NCI-H128 (cell line): Measurements from ENCODE around the gene GLI1.
"Not testable (repeated sequence)": the region's sequence is repeated elsewhere in the genome, so short reads cannot be mapped to it uniquely, and the experiment has no call there.

Experiments used
- DNase-seq: peaks from one replicate; lab custom pipeline; 2025; ENCODE audit not compliant: unreplicated experiment; lab: John Stamatoyannopoulos, UW

GLI1 gene

DNA sequence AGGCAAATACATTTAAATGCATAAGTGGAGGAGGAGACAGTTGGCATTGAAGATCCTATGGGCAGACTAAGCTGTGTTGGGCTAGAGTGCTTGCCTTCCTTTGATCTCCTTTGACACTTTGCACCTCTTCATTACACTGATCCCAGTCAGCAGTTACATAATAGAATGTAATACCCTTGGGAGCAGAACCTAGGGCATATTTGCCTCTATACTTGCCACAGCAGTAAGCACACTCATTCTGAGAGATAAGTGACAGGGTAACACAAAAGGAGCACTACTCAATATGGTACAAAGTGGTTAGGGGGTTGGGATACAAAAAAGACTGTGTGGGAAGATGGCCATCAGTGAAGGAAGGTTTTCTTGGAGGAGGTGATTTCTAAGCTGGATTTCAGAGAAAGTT, 37.2 kb downstream of the GLI1 start:
- DNase-seq, result no peak

- DNase-seq, result no peak
Observed at GRCh38 chr12:57497223-57498131, 37.9 kb downstream of the GLI1 start.

DNA sequence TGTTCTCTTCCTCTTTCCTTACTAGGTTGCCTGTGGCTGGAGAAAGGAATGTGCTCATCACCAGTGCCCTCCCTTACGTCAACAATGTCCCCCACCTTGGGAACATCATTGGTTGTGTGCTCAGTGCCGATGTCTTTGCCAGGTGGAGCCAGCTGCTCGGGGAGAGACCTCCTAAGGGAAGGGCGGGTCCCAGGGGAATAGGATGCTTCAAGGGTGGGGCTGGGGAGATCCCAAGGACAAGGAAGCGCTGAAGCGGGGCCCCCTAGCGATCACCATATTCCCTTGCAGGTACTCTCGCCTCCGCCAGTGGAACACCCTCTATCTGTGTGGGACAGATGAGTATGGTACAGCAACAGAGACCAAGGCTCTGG, 38.5 kb downstream of the GLI1 start:
- no peak for DNase-seq

GRCh38 chr12:57498571-57498970, 39.0 kb downstream of the GLI1 start:
- no peak for DNase-seq

DNA sequence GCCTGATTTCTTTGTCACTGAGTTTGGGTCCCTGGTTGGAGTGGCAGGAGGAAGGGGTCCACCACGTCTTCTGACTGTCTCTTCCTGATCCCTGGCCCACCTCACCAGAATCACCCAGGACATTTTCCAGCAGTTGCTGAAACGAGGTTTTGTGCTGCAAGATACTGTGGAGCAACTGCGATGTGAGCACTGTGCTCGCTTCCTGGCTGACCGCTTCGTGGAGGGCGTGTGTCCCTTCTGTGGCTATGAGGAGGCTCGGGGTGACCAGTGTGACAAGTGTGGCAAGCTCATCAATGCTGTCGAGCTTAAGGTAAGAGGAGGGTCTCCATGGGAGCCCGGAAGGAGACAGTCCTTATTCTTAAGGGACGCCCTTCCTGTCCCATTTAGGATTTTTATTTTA, 40.6 kb downstream of the GLI1 start:
- no peak for DNase-seq

GRCh38 chr12:57502311-57502969, 42.9 kb downstream of the GLI1 start:
- DNase-seq, result not testable (repeated sequence)

GRCh38 chr12:57506541-57506940, 47.0 kb downstream of the GLI1 start:
- not testable (repeated sequence) for DNase-seq

DNA sequence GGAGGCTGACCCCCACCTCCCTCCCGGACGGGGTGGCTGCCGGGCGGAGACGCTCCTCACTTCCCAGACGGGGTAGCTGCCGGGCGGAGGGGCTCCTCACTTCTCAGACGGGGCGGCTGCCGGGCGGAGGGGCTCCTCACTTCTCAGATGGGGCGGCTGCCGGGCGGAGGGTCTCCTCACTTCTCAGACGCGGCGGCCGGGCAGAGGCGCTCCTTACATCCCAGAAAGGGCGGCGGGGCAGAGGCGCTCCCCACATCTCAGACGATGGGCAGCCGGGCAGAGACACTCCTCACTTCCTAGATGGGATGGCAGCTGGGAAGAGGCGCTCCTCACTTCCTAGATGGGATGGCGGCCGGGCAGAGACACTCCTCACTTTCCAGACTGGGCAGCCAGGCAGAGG, 48.2 kb downstream of the GLI1 start:
- DNase-seq, result not testable (repeated sequence)

DNA sequence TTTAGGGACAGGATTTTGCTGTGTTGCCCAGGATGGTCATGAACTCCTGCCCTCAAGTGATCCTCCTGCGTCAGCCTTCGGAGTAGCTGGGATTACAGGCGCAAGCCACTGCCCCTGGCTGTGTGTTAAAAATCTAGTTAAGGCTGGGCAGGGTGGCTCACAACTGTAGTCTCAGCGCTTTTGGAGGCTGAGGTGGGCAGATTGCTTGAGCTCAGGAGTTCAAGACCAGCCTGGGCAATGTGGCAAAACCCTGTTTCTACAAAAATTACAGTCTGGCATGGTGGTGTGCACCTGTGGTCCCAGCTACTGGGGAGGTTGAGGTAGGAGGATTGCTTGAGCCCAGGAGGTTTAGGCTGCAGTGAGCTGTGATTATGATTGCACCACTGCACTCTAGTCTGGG, 51.6 kb downstream of the GLI1 start:
- DNase-seq, result no peak

GRCh38 chr12:57511588-57512325, 52.2 kb downstream of the GLI1 start:
- DNase-seq, result no peak

GRCh38 chr12:57512665-57513064, 53.1 kb downstream of the GLI1 start:
- no peak for DNase-seq

GRCh38 chr12:57513266-57513665, 53.7 kb downstream of the GLI1 start:
- DNase-seq, result no peak

DNA sequence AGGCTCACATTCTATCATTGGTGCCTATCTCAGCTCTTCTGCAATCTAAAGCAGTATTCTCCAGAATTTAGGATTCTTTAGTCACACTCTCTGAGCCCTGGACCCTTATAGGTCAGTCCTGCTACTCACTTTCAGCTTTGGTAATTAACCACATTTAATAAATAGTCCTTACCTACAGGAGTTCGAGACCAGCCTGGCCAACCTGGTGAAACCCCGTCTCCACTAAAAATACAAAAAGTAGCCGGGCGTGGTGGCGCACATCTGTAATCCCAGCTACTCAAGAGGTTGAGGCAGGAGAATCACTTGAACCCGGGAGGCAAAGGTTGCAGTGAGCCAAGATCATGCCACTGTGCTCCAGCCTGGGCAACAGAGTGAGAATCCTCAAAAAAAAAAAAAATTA, 54.1 kb downstream of the GLI1 start:
- not testable (repeated sequence) for DNase-seq

- DNase-seq, result not testable (repeated sequence)
Observed at GRCh38 chr12:57514246-57514645, 54.7 kb downstream of the GLI1 start.

- DNase-seq, result no peak
Observed at GRCh38 chr12:57514720-57515407, 55.3 kb downstream of the GLI1 start.

- DNase-seq, result no peak
Observed at GRCh38 chr12:57515408-57515933, 55.9 kb downstream of the GLI1 start.

DNA sequence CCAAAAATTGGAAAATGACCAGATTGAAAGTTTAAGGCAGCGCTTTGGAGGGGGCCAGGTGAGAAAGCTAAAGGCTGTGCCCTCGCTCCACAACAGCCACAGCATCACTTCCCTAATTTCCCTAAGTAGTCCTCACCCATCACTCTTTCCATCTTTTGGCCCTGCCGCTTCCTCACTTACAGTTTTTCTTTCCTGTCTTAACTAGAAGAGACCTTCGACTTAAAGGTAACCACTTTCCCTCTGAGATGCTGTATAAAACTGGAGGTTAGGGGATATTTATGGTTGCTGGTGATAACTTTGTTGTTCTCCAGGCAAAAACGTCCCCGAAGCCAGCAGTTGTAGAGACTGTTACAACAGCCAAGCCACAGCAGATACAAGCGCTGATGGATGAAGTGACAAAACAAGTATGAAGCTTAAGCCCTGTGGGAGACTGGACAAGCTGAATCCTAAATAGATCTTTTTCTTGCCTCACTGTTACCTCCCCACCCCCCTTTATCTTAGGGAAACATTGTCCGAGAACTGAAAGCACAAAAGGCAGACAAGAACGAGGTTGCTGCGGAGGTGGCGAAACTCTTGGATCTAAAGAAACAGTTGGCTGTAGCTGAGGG, 56.5 kb downstream of the GLI1 start:
- DNase-seq, result no peak

DNA sequence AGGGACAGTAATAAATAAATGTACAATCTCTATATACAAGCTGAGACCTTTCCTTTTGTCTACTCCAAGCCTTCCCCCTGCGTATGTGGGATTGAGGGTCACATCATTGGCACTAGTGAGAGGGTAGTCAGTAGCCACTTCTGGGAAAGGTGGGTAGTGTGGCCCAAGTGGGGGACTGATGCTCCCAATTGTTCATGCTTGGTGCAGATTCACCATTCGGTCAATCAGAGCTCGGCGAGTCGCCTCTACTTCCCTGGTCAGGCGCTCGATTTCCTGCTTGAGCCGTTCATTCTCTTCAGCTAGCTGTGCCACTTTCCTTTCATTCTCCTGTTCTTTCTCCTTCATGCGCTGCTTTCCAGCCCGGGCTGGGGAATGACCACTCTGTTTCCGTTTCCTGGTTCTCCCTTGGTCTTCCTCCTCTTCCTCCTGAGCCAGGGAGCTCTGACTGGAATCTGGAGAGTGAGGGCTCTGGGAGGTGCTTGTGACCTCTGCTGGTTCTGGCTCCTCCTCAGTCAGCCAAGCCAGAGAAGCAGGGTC, 57.1 kb downstream of the GLI1 start:
- DNase-seq, result no peak

DNA sequence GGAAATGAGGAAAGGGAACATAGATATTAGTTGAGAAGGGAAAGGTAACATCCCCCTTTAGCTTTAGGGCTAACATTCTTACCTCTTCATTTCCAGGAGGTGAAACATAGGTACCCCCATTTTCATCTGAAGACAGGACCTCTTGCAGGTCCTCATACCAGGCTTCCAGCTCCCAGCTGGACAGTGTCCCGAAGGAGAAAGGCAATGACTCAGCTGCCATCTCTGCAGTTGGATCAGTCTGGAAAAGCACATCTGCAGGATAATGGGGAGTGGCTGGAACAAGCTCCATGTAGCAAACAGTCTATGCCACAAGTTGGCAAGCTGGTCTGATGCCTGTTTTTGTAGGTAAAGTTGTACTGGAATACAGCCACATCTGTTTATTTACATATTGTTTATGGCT, 57.6 kb downstream of the GLI1 start:
- no peak for DNase-seq

- DNase-seq, result not testable (repeated sequence)
Observed at GRCh38 chr12:57517718-57518117, 58.1 kb downstream of the GLI1 start.
